GM18498 (cell line): ENCODE results near the gene ECHDC3.
"Not testable (repeated sequence)": the region's sequence is repeated elsewhere in the genome, so short reads cannot be mapped to it uniquely, and the experiment has no call there.

Source experiments
- ATAC-seq: cut with Tn5 transposase; IDR thresholded peaks from one replicate; pipeline ENCODE4 v1.9.1; 2021; ENCODE audit warnings: mild to moderate bottlenecking, moderate library complexity; ENCODE audit not compliant: unreplicated experiment

ECHDC3 gene

DNA sequence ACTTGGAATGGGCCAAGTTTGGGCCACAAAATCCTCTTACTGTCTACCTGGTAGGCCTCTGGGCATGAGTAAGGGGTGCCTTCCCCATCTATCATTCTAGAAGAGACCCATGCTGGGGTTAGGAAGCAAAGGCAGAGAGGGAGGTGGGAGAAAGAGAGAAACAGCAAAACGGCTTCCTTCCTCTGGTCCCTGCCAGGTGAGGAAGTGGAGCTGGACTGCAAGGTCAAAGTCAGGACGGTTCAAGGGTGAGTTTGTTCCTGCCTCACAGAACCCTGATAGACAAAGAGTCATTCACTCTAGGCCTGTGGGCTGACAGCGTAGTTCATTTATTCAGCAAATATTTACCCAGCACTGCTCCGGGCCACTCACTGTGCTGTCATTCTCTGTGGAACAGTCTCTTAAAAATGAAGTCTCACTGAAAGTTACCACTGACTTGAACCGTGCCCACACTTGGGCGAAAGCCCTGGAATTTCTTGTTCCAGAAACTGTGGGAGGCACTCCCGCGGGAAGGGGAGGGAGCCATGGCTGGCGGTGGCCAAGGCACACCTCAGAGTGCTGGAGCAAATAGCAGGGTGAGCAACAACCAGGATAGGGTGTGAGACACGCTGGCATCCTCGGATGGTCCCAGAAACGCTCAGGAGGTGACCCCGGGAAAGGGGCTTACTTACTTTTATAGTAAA, 26.2 kb upstream of the ECHDC3 start:
- no peak for ATAC-seq

DNA sequence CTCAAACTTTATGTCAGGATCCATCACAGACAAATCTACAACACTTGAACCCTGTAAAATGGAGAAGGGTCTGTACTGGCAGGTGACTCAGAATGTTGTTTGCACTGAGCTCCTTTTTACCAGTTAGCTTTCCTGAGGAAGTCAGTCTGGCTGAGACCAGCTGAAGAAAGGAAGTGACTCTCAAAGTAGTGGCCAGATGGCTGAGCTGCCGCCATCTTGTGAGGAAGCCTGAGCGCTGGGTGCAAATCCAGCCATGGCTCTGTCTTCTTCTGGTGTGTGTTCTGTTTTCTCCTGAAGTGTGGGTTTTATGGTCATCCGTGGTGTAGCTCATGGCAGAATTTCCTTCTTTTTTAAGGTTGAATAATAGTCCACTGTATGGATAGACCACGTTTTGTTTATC, 25.5 kb upstream of the ECHDC3 start:
- ATAC-seq: no peak

DNA sequence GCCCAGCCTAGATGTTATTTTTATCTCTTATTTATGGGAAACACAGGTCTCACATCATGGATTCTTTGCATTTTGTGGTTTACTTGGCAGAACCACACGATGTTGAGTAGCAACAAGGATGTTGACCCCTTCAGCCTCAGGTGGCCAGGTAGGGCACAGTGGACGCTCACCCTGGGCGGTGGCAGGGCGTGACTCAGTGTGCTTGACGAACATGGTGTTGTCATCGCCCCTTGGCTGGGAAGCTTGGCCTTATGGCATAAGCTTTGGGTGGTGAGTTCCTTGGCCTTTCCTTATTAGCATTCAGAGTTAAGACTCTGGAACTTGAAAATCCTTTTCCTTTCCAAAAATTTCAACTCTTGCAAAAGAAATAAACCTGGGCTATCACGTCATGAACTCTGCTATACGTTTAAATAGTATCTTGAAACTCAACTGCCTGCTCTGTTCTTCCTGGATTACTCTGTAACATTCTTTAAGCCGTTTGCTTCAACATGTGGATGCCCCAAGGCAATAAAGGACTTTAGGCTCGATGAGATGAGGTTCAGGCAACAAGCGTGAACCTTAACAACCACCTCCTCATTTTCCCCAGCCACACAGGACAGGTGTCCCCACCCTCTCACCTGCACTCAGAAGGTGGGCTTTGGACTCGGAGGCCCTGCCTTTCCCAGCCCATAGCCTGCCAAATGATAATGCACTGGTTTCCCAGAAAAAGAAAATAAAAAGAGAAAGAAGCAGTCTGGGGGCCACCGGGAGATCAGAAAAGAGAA, 22.5 kb upstream of the ECHDC3 start:
- ATAC-seq: no peak

DNA sequence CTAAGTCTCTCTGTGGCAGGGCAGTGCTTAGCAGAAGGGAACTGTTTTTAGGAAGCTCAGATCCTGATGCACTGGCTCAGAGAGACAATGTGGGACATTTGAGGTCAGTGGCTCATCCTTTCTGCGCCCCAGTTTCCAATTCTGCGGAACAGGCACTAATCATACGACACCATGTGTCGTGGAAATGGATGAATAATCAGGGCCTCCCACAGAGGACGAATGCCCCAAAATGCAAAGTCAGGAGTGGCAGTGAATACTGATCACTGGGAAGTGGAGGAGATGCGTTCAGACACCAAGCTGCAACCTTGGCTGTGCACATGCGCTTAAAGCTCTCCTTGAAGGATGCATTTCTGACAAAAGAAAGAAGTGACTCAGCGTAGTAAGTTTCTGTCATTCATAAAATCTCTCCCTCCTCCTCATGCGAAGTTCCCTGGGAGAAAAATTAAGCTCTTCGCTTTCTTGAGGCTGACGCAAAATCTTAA, 21.9 kb upstream of the ECHDC3 start:
- ATAC-seq: no peak

DNA sequence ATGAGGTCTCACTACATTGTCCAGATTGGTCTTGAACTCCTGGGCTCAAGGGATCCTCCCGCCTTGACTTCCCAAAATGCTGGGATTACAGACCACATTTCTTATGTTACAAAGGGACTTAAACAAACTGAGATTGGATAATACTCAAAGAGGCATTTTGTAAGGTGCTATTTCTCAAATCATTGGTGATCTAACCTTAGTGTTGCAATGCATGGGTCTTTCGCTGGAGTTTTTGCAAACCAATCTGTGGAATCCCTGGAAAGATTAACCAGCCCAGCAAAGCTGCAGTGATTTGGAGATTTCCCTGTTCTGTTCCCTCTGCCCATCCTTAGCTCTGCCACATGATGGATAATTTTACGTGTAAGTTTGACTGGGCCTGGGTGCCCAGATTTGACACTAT, 20.4 kb upstream of the ECHDC3 start:
- no peak for ATAC-seq

DNA sequence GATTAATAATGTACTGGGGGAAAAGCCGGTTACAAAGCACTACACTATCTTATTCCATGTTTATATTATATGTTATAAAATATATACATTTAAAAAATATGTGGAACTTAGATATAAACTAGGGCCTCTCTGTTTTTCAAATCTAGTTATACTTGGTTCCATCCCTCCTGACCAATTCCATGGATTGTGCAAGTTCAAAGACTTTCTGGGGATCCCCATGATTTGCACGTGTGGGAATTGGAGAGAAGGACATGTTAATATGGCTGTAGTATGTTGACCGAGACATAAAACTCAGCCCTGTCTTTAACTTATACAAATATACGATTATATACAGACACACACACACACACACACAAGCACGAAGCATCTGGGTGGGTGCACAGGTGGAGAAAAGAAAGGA, 18.8 kb upstream of the ECHDC3 start:
- no peak for ATAC-seq

DNA sequence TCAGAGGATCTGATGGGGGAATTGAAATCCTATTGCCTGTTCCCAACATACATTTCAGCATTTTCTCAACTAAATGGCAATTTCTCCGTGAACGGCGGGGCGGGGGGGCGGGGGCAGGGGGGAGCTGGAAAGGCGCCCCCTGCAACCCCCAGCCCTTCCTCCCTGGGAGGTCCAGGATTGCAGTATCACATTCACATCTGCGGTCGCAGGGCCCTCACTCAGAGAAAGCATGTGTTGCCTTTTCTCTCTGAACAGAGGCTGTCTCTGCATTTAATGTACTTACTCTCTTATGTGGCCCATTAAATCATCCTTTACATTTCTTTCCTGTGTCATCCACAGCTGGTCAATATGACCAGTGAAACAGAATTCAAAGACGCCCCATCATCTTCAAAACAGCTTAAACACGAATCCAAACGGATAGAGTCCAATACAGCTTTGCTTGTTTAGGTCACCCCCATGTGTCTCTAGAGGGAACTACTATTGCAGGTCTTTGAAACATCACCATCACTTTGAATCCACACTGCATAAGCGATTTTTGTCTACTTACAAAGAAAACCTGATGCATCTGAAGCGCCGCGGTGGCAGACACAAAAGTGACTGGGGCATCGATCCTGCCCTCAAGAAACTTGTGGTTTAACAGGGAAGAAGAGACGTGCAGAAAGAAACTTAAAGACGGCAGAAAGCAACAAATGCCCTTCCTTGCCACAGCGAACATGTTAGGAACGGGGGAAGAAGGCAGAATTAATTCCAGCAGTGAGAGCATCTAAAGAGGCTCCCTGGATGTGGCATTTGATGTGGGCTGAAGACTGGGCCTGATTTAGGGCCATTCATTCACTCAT, 17.0 kb upstream of the ECHDC3 start:
- peak; percentile 78 for ATAC-seq

DNA sequence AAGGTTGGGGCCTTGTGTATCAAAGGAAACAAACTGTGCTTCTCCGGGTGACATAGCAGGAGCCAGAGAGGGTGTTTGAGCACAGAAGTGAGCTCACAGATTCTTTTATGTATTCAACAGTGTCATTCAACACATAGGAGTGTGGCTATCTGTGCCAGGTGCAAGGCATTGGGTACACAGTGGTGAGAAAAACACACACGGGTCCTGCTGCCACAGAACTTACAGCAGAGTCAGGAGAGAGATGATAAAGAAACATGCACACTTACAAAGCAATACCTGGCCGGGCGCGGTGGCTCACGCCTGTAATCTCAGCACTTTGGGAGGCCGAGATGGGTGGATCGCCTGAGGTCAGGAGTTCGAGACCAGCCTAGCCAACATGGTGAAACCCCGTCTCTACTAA, 16.3 kb upstream of the ECHDC3 start:
- ATAC-seq: no peak

DNA sequence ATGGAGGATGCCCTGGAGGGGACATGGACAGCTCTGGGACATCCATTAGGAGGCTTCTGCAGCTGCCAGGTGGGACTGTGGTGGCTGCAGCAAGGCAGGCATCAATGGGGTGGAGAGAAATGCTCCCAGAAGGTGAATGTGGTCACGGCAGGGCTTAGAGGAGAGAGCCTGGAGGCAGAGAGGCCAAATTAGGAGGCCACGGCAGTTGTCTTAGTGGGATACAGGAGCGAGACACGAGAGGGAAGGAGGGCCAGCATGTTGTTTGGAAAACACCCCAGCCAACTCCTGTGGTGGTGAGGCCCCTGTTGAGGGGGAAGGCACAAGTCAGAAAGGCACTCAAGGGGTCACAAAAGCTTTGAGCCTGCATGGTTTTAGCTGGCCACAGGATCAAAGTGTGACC, 14.6 kb upstream of the ECHDC3 start:
- ATAC-seq: no peak

DNA sequence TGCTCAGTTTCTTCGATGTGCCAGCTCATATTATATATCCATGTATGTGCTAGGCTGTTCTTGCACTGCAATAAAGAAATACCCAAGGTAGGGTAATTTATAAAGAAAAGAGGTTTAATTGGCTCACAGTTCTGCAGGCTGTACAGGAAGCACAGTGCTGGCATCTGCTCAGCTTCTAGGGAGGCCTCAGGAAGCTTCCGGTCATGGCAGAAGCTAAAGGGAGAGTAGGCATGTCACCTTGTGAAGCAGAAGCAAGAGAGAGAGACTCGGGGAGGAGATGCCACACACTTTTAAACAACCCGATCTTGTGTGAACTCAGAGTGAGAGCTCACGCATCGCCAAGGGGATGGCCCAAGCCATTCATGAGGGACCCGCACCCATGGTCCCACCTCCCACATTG, 13.8 kb upstream of the ECHDC3 start:
- no peak for ATAC-seq

DNA sequence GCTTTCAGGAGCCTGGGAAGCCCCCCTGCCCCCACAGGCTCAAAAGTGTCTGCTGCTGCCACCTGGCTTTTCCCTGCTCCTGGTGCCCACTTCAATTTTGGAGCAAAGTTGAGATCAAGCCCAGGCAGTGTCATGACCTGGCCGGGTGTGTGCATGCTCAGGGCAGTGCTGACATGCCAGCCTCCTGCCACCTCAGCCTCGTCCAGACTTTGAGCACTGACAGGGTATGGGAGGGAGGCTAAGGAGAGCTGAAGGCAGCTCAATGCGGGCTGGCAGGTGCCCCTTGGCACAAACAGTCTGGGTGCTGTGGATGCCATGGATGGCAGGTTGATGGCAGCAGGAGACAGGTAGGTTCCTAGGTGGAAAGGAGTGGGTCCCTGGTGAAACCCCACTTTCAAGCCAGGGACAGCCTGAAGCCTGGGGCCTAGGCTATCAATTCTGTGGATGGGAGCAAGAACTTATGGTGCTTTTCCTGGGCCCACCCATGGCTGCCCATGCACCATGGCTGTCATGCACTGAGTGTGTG, 12.3 kb upstream of the ECHDC3 start:
- no peak for ATAC-seq

DNA sequence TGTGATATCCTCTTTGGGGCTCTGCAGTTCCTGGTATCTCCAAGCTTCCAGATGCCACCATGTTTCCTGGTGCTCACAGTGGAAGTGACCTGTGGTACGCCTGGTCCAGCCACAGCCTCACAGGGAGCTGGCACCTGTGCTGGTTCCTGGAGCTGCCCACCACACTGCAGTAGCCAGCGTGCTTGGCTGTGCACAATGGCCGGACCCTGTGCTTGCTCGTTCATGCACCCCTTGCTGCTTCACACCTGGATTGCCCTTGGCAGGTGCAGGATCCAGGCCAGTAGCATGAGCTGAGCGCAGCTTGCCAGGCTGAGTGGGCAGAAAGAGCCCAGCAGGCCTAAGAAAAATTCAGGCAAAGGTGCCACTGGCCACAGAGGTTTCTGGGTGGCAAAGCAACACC, 11.4 kb upstream of the ECHDC3 start:
- ATAC-seq: no peak

DNA sequence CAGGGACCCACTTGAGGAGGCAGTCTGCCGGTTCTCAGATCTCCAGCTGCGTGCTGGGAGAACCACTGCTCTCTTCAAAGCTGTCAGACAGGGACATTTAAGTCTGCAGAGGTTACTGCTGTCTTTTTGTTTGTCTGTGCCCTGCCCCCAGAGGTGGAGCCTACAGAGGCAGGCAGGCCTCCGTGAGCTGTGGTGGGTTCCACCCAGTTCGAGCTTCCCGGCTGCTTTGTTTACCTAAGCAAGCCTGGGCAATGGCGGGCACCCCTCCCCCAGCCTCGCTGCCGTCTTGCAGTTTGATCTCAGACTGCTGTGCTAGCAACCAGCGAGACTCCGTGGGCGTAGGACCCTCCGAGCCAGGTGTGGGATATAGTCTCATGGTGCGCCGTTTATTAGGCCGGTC, 5.4 kb upstream of the ECHDC3 start:
- not testable (repeated sequence) for ATAC-seq

DNA sequence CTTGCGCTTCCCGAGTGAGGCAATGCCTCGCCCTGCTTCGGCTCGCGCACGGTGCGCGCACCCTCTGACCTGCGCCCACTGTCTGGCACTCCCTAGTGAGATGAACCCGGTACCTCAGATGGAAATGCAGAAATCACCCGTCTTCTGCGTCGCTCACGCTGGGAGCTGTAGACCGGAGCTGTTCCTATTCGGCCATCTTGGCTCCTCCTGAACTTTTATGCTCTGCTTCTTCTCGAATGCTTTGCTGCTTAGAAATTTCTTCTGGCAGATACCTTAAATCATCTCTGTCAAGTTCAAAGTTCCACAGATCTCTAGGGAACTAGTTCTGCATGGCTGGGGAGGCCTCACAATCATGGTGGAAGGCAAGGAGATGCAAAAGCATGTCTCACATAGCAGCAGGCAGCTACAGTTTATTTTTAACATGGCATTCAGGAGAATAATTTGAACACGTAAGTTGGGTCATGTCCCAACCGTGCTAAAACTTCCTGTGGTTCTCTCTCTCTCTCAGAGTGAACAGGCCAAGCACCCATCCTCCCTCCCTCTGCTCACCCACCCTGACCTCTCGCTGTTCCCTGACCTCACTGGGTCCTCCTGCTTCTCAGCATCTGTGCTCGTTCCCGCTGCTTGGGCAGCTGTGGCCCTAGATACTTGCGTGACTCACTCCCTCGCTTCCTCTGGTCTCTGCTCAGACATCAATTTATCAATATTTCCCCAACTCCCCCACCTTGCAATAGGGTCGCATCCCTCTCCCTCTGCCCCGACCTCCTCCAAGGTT, 4.7 kb upstream of the ECHDC3 start:
- ATAC-seq: not testable (repeated sequence)

DNA sequence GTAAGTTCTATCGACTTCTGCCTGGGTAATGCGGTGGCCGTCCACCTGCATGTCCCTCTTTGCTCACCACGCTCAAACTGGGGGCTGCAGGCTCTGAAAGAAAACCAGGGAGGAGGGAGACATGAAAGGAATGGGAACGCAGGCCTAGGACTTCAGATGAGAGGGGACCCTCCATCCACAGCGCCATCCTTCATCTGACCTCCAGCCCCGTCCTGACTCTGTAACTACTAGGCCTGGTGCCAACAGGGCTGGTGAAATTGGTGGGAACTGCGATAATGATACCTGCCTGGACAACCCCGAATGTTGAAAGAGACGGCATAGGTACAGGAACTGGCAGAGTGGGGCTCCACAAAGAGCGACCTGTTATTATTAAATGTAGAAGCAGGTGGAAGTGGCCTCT, 1.3 kb upstream of the ECHDC3 start:
- ATAC-seq: no peak

DNA sequence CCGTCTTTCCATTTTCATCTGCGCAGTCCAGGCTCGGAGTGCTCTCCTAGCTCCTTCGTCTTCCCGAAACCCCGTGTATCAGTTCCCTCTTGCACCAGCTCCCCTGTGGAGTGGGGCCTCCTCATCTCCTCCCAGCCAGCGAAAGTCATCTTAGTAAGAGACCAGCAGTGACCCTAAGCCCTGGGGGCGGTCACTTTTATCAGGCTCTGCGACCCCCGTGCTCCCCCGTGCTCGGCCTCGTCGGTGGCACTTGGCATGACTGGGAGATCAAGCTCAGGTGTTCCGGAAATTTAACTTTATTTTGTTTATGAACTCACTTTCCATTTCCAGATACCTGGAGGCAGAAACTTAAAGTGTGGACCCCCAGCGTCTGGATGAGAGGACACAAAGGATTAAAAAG, 574 bp upstream of the ECHDC3 start:
- no peak for ATAC-seq

DNA sequence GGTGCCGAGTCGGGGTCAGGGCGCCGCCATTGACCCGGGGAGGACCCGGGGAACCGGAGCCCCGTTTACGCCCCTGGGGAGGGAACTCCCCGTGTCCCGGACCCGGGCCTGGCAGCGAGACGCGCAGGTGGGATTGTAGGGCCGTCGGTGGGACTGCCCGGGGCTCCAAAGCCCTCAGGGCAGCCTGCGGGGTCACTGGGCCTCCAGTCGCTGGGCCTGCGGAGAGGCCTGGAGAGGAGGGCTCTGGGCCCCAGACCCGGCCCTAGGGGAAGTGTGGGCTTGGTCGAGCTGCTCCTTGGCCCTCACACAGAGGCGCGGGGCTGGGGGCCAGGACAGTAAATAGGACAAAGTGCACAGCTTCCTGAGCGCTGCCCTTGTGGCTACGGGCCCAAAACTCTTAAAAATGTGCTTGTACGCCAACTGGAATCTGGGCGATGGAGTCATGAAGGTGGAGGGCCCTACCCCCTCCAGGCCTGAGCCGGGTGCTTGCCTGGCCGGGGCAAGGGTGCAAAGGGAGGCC, 657 bp downstream of the ECHDC3 start:
- no peak for ATAC-seq

DNA sequence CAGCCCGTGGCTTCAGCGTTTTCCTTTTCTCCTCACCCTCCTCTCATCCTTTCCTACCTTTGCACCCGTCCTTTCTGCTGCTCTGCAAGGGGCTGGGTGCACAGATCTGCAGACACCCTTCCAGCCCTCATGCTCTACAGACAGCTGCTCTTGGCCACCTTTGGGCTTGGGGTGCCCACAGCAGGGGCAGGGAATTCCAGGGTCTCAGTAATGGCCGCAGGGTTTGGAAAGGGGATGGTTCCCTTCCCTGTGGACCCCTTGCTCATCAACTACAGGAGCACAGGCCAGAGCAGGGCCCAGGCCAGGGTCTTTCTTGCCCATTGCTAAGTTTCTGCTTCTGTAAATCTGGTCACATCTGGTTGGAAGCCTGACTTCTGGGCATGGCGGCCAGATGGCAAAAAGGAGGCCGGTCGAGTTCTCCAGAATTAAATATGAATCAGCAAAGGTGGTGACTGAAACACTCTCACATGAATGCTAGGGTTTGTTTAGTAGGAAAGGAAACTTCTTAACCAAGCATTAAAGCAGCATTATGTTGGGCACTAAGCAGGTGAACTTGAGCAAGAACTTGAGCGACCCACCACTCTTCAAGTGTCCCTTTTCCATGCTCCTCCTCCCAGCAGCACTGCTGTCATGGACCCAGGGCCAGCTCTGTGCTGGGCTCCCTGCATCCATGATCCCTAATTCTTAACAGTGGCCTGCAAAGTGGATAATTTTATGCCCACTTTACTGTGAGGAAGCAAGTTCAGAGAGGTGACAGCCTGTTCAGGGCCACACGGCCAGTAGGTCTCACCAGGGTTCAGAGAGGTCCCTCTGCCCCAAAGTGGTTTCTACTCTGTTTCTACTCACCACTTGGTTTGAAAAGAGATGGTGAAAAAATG, 1.5 kb downstream of the ECHDC3 start:
- no peak for ATAC-seq

DNA sequence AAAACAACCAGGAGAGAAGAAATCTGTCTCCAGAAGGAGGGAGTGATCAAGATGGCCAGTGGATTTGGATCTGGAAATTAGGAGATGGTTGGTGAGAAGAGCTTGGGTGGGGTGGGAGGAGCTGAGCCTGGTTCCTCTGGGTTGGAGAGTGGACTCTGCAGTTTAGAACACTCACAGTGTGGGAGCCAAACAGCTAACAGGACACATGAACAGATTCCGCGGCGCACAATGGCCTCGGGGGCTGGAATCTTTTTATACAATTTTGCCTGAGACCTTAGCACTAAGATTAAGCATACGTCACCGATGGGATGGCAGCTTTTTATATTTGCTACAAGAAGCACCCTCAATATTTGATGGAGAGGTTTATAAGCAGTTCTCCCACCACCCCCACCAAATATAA, 2.9 kb downstream of the ECHDC3 start:
- ATAC-seq: no peak
